ENCODE data around the gene SYNGR2.
"Not testable (repeated sequence)": the region's sequence is repeated elsewhere in the genome, so short reads cannot be mapped to it uniquely, and the experiment has no call there.

SYNGR2 gene

DNA sequence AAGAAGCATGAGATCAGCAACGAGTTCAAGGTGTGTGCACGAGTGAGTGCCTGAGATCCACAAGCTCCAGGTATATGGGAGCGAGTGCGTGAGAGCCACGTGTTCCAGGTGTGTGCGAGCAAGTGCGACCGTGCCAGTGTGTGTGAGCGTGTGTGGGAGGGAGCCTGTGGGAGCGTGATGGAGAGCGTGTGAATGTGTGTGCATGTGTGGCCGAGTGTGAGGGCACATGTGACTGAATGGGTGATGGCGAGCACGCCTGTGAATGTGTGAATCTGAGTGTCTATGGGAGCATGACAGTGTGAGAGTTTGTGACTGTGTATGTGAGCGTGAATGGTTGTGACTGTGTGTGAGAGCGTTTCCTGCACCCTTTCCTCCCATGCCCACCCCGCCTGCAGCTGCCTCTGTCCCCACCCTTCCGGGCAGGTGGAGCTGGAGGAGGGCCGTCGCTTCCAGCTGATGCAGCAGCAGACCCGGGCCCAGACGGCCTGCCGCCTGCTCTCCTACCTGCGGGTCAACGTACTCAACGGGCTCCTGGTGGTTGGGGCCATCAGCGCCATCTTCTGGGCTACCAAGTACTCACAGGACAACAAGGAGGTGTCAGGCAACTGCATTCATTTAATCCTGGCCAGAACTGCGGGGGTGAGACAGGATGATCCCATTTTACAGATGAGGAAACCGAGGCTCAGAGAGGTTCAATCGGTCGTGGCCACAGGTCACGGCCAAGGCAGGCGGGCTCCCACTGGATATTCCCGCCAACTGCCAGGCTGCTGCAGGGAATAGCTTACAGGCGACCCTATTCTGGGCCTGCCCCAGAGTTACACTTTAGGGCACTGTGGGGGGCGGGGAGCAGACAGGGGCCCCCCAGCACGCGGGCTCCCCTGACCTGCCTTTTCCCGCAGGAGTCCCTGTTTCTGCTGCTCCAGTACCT lies 34.1 kb upstream of the SYNGR2 start:
- Mint-ChIP-seq H3K9me3 (no peaks in the 10 kb centered on the region), H3K27ac (peak overlapping the region; percentile 52), H3K27me3 (no peaks in the 10 kb centered on the region), H3K4me1 (peaks cover 72% of the 10 kb centered on the region), H3K4me3 (peak overlapping the region; percentile 95), H3K36me3 (ENCODE audit: low read depth) (peaks cover 42% of the 10 kb centered on the region)
- ATAC-seq (peak; percentile 7), DNase-seq (peak; percentile 71)

DNA sequence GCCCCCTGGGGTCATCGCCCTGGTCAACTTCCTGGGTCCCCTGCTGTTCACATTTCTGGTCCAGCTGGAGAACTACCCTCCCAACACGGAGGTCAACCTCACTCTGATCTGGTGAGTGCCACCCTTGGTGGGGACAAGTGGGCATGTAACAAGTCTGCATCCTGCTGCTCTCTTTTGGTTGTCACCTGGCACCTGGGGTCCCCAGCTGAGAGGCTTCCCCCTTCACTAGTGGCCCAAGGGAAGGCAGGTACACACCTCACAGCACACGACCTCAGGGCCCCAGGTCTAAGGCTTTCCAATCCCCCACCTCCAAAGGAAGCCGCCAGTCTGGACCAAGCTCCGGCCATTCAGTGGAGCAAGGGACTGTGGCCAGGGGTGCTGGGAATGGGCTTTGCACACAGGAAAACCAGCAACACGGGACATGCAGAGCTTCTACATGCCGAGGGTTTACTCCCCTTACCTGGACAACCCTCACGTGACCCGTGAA lies 33.4 kb upstream of the SYNGR2 start:
- peaks cover 69% of the 10 kb centered on the region for H3K4me1 Mint-ChIP-seq
- DNase-seq (no peak), ATAC-seq (no peak)
- no peaks in the 10 kb centered on the region for H3K9me3 Mint-ChIP-seq
- H3K4me3 Mint-ChIP-seq = no peak overlapping the region
- H3K36me3 Mint-ChIP-seq (ENCODE audit: low read depth) = peaks cover 46% of the 10 kb centered on the region
- H3K27me3 Mint-ChIP-seq = no peaks in the 10 kb centered on the region
- no peak overlapping the region for H3K27ac Mint-ChIP-seq

DNA sequence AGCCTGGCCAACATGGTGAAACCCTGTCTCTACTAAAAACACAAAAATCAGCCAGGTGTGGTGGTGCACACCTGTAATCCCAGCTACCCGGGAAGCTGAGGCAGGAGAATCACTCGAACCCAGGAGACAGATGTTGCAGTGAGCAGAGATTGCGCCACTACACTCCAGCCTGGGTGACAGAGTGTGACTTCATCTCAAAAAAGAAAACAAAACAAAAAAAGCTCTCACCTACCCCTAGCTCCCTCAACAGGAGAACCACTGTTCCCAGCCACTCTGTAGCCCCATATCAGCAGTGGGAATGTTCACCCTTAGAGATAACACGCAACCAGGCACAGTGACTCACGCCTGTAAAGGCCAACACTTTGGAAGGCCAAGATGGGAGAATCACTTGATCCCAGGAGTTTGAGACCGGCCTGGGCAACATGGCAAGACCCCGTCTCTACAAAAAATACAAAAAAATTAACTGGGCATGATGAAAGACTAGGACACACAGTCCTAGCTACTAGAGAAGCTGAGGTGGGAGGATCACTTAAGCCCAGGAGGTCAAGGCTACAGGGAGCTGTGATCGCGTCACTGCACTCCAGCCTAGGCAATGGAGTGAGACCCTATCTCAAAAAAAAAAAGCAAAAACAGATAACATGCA lies 32.4 kb upstream of the SYNGR2 start:
- H3K4me3 Mint-ChIP-seq = no peak overlapping the region
- H3K27ac Mint-ChIP-seq = no peak overlapping the region
- no peaks in the 10 kb centered on the region for H3K9me3 Mint-ChIP-seq
- peaks cover 46% of the 10 kb centered on the region for H3K36me3 Mint-ChIP-seq (ENCODE audit: low read depth)
- DNase-seq = no peak
- peaks cover 65% of the 10 kb centered on the region for H3K4me1 Mint-ChIP-seq
- H3K27me3 Mint-ChIP-seq = no peaks in the 10 kb centered on the region
- no peak for ATAC-seq

DNA sequence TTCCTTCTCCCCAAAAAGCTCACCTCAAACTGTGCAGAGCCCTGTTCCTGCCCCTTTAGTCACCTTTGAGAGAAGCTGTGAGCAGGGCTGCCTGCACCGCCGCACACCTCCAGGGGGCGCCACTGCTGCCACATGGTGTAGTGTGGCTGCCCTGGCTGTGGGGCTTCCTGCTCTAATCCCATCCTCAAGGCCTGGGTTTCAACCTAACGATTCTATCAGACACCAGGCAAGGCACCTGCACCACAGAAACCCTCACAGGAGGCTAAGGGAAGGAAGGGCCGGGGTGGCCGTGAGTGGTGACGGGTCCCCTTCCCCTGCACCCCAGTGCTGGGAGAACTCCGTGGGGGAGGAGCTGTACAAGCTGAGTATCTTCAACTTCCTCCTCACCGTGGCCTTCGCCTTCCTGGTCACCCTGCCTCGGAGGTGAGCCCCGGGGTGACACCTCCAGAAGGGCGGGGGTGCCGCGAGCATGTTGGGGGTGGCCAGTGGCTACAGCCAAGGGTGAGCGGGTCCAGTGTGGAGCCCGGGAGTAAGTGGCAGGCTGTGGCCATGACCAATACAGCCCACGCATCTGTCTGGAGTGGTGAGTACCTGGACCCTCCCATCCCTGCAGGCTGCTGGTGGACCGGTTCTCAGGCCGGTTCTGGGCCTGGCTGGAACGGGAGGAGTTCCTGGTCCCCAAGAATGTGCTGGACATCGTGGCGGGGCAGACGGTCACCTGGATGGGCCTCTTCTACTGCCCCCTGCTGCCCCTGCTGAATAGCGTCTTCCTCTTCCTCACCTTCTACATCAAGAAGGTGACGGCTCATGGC lies 30.8 kb upstream of the SYNGR2 start:
- Mint-ChIP-seq H3K27ac (no peak overlapping the region), H3K9me3 (no peaks in the 10 kb centered on the region), H3K4me1 (peaks cover 76% of the 10 kb centered on the region), H3K36me3 (ENCODE audit: low read depth) (peaks cover 49% of the 10 kb centered on the region), H3K4me3 (no peak overlapping the region), H3K27me3 (no peaks in the 10 kb centered on the region)
- ATAC-seq (peak; percentile 6), DNase-seq (peak; percentile 72)

DNA sequence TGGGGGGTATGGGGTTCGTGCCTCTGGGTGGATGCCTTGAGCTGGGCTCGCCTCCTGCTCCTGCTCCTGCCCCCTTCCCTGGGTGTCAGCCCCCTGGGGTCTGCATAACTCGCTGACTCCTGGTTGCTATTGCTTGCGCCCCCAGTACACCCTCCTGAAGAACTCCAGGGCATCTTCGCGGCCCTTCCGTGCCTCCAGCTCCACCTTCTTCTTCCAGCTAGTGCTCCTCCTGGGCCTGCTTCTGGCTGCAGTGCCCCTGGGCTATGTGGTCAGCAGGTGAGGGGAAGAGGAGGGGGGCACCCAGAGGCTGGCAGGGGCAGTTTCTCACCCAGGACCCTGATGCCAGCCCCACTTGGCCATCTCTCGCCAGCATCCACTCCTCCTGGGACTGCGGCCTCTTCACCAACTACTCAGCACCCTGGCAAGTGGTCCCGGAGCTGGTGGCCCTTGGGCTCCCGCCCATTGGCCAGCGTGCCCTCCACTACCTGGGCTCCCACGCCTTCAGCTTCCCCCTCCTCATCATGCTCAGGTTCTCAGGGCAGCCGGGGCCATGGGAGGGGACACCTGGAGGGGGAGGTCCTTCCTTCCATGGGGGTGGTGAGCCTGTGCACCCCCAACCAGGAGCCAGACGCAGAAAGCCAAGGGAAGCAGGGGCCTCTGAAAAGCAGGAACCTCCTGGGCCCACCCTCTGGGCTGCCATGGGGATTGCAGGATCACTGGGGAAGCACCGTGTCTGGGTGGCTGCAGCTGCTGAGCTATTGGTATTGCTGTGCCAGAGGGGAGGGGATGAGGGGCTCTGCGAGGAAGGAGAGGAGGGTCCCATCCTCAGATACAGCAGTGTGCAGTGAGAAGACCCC lies 29.9 kb upstream of the SYNGR2 start:
- no peak overlapping the region for H3K4me3 Mint-ChIP-seq

DNA sequence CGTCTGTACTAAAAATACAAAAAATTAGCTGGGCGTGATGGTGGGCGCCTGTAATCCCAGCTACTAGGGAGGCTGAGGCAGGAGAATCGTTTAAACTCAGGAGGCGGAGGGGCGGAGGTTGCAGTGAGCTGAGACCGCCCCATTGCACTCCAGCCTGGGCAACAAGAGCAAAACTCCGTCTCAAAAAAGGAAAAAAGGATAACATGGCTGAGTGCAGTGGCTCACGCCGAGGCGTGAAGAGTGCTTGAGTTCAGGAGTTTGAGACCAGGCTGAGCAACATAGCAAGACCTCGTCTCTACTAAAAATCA lies 28.6 kb upstream of the SYNGR2 start:
- peaks cover 69% of the 10 kb centered on the region for H3K4me1 Mint-ChIP-seq
- peak; percentile 3 for ATAC-seq

More for the DNA sequence above, 29.9 kb upstream of the SYNGR2 start:
- peaks cover 47% of the 10 kb centered on the region for H3K36me3 Mint-ChIP-seq (ENCODE audit: low read depth)
- H3K4me1 Mint-ChIP-seq = peaks cover 70% of the 10 kb centered on the region
- DNase-seq (no peak), ATAC-seq (no peak)
- H3K27me3 Mint-ChIP-seq = no peaks in the 10 kb centered on the region
- H3K27ac Mint-ChIP-seq = no peak overlapping the region
- H3K9me3 Mint-ChIP-seq = no peaks in the 10 kb centered on the region

DNA sequence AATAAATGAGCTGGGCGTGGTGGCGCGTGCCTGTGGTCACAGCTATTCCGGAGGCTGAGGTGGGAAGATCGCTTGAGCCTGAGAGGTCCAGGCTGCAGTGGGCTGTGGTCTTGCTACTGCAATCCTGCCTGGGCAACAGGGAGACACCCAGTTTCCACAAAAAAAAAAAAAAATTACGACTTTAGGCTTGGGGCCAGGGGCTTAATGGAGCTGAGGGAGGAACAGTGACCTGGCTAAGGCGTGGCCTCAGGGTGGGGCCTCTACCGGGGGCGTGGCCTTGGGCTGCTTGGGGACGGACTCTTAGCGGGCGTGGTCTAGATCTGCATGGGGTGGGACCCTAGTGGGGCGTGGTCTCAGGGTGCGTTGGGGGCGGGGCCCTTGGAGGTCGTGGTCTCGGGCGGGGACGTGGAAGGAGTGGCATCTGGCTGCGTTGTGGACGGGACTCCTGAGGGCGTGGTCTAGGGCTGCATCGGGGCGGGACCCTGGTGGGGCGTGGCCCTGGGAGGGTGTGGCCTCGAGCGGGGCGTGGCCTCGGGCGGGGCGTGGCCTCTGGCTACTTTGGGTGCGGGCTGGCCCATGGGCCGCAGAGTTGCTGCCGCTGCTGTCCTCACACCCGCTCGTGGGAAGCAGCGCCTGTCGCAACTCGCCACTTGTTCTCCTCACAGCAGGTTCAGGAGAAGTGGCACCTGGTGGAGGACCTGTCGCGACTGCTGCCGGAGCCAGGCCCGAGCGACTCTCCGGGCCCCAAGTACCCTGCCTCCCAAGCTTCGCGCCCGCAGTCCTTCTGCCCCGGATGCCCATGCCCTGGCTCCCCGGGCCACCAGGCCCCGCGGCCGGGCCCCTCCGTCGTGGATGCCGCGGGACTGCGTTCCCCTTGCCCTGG lies 28.0 kb upstream of the SYNGR2 start:
- Mint-ChIP-seq H3K27me3 (no peaks in the 10 kb centered on the region), H3K4me1 (peaks cover 67% of the 10 kb centered on the region), H3K9me3 (no peaks in the 10 kb centered on the region), H3K36me3 (ENCODE audit: low read depth) (peaks cover 35% of the 10 kb centered on the region), H3K27ac (peak overlapping the region; percentile 65), H3K4me3 (peak overlapping the region; percentile 32)
- DNase-seq = peak; percentile 97
- peak; percentile 80 for ATAC-seq

More for the DNA sequence above, 28.6 kb upstream of the SYNGR2 start:
- not testable (repeated sequence) for DNase-seq, H3K4me3 Mint-ChIP-seq, H3K9me3 Mint-ChIP-seq, H3K27me3 Mint-ChIP-seq
- Mint-ChIP-seq H3K36me3 (ENCODE audit: low read depth) (peaks cover 36% of the 10 kb centered on the region), H3K27ac (peak overlapping the region; percentile 65)

DNA sequence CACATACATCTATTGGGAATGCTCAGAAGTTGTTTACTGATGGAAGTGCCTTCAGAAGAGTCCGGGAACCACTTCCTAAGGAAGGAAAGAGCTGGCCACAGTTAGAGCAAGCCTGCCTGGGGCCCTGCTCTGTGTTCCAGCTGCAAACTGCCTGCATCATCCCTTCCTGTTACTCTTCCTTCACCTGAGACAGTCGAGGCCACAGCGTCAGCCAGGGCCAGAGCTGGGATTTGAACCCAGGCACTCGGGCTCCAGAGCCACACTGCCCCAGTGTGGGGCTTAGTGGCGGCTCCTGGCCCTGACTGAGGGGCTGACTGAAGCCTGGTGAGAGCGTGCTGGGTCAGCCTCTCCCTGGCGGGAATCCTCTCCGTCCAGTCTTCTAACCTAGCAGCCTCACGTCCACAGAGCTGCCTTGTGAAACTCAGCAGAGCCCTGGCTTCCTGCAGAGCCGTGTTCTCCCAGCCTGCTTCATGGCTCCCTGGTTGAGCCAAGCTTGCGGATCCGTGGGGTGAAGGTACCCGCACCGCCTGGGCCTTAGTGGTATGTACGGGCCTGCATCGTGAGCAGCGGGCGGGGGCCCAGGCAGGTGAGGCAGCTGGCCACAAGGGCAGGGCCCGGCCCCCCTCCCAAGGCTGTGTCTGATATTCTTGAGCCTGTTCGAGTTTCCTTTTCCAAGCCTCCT lies 26.8 kb upstream of the SYNGR2 start:
- Mint-ChIP-seq H3K36me3 (ENCODE audit: low read depth) (peaks cover 23% of the 10 kb centered on the region), H3K4me1 (peaks cover 59% of the 10 kb centered on the region), H3K27ac (peak overlapping the region; percentile 13), H3K4me3 (no peak overlapping the region), H3K27me3 (no peaks in the 10 kb centered on the region), H3K9me3 (no peaks in the 10 kb centered on the region)
- ATAC-seq (no peak), DNase-seq (no peak)

DNA sequence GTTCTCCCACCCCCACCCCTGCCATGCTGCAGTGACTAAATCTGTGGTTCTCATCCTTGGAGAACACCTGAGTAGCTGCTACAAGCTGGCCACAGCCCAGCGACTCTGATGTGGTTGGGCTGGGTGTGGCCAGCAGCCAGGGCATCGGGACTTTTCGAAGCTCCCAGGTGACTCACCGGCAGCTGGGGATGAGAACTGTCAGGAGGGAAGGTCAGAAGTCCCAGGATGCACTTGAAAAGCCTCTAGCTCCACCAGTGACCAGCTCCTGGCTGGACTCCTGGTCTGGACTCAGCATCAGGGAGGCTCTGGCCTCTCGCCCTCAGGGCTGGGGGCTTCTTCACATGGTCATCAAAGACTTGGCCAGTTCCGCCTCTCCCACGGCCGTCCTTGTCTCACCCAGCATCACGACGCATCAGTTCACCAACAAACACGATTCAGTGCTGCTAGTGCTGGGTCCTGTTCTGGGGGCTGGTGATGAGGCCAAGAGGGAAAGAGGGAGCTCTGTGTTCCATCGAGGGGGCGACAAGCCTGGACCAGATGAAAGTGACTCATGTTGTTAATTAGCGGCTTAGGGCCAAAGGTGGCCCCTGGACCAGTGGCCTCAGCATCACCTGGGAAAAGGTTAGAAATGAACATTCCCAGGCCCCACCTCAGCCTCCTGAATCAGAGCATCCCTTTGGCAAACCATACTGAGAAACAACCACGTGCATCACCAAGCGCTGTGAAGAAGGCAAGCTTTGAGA lies 26.1 kb upstream of the SYNGR2 start:
- Mint-ChIP-seq H3K9me3 (no peaks in the 10 kb centered on the region), H3K4me3 (no peak overlapping the region), H3K36me3 (ENCODE audit: low read depth) (peaks cover 17% of the 10 kb centered on the region), H3K27ac (no peak overlapping the region), H3K4me1 (peaks cover 57% of the 10 kb centered on the region), H3K27me3 (no peaks in the 10 kb centered on the region)
- ATAC-seq (no peak), DNase-seq (peak; percentile 36)

DNA sequence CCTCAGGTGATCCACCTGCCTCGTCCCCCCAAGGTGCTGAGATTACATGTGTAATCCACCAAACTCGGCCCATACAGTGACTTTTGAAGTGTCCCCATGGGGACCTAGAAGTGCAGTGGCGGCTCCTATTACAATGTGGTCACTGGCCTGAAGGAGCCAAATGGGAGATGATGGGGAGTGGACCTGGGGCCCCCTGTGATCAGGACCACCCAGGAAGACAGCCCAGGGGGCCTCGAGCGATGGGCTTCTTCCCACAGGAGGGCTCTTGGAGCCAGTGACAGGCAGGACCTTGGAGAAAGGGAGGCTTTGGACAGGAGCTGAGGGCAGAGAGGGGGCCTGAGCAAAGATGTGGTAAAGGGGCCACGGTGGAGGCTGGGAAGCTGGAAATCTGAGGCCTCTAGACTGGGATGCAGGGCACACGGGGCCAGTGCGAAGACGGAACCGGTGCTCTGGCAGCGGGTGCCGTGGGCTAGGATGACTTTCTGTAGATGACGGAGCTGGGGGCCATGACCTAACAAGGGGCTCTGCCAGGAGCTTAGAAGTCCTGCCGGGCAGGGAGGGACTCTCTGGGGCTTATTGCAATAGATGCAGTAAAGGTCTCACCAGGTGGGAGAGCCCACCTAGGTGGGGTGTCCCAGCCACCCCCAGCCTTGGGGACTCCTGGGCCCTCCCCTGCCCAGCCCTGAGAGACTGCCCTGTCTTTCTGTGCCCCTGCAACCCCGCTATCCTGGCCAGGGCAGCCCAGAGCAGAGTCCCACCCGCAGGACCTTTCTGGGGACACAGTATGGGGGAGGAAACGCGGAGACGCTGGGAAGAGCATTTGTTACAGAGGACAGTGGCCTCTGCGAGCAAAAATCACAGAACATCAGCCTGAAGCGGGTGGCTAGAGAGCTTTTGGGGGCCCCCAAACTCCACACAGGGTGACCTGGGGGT lies 24.9 kb upstream of the SYNGR2 start:
- H3K4me1 Mint-ChIP-seq = peaks cover 56% of the 10 kb centered on the region
- H3K36me3 Mint-ChIP-seq (ENCODE audit: low read depth) = peaks cover 15% of the 10 kb centered on the region
- H3K4me3 Mint-ChIP-seq = no peak overlapping the region
- no peak for DNase-seq
- ATAC-seq = no peak
- H3K27me3 Mint-ChIP-seq = no peaks in the 10 kb centered on the region
- no peaks in the 10 kb centered on the region for H3K9me3 Mint-ChIP-seq
- no peak overlapping the region for H3K27ac Mint-ChIP-seq

DNA sequence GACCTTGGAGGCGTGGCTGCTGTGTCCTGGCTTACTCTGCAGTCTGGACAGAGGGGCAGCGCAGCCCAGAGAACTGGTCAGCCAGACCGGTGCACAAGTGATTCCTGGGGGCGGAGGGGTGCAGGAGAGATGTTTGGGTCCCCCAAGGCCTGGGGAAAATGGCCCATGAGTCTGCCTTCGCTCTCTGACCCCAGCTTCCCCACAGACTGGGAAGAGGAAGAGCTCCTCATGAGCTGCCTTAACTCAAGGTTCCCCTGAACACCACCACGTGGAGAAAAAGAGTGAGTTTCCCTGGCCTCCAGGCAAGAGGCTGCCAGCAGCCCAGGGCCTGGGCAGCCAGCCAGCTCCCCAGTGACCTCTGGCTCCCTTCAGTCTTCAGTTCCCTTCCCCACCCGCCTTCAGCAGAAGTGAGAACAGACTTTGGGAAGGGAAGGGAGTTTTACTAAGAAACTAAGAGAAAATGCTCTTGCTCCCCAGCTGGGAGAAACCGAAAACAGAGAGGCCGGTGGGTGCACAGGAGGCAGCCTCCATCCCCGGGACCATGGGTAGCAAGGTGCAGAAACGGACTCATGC lies 24.1 kb upstream of the SYNGR2 start:
- H3K4me3 Mint-ChIP-seq = no peak overlapping the region
- H3K36me3 Mint-ChIP-seq (ENCODE audit: low read depth) = peaks cover 13% of the 10 kb centered on the region
- DNase-seq = no peak
- no peak for ATAC-seq
- peaks cover 54% of the 10 kb centered on the region for H3K4me1 Mint-ChIP-seq
- H3K27me3 Mint-ChIP-seq = no peaks in the 10 kb centered on the region
- no peak overlapping the region for H3K27ac Mint-ChIP-seq
- H3K9me3 Mint-ChIP-seq = no peaks in the 10 kb centered on the region

Data from activated naive CD8-positive, alpha-beta T cell treated with anti-CD3 and anti-CD28 coated beads, Interleukin-2, amount 50 U/mL, for 24 hours (primary cell).